HCT116 (cell line): Measurements from ENCODE around the gene CXCR5. TPM values are rescaled to one million over a fixed set of nuclear protein-coding genes. Genes with fewer than 3 reads are reported as not detected.

Experiments used
- ATAC-seq: fragments of 200-7000 bp; cut with Tn5 transposase; 2 replicates; pipeline ENCODE4 v1.9.1; 2020; ENCODE audit warnings: mild to moderate bottlenecking, moderate library complexity
- BruUV-seq: library from RNA; stranded (reverse); fragments of 400-500 nt; replicated peaks from 2 replicates; lab custom pipeline; 2021; lab: Mats Ljungman, UMichigan
- CTCF ChIA-PET: fragments of 300-600 bp; sonication (Branson Sonifier 250); formaldehyde crosslinking; loops from one replicate; lab custom pipeline; 2021; ENCODE audit warnings: antibody characterized with exemption; lab: Charles Lee
- POLR2A ChIA-PET: fragments of 300-600, 350-600 bp; sonication (Branson Sonifier 250); formaldehyde crosslinking; loops from one replicate; lab custom pipeline; 2021; ENCODE audit warnings: antibody characterized with exemption; lab: Charles Lee
- RAD21 ChIA-PET, 2 experiments: fragments of 300-600 bp; sonication (Branson Sonifier 250); formaldehyde crosslinking; loops; one replicate each; lab custom pipeline; 2023; ENCODE audit warnings: low total read pairs in 2 of 2; ENCODE audit not compliant: uncharacterized antibody in 2 of 2, unreplicated experiment in 2 of 2, low non-redundant PET in 1 of 2; lab: Charles Lee
- DNase-seq: peaks from one replicate; pipeline ENCODE4 v3.0.0-alpha.2; 2010; ENCODE audit warnings: low read depth, low spot score
- H2AFZ ChIP-seq: fragments of 200-600 bp; shearing (Covaris generic), sonication (generic); 2 replicates; pipeline ENCODE4 v1.6.1; 2017; ENCODE audit warnings: low read depth, mixed run types, mixed read lengths, antibody characterized with exemption, low read length; ENCODE audit not compliant: poor library complexity, severe bottlenecking
- H3K27ac ChIP-seq: 2 replicates; pipeline ENCODE4 v1.5.1; 2012; ENCODE audit warnings: low read depth, low read length
- H3K27me3 ChIP-seq: fragments of 200-600 bp; sonication (generic); 2 replicates; pipeline ENCODE4 v1.6.1; 2016; ENCODE audit warnings: mixed run types, low read length, mixed read lengths; ENCODE audit not compliant: insufficient read depth
- H3K36me3 ChIP-seq, 2 experiments: fragments of 200-500 bp in 1 of 2; fragments of 200-600 bp in 1 of 2; sonication (Bioruptor generic) in 1 of 2; sonication (generic) in 1 of 2; 2 replicates each; pipeline versions ENCODE4 v1.5.1 to v1.6.1; 2014 to 2016; ENCODE audit warnings: low read length in 2 of 2, inconsistent platforms in 1 of 2, mixed read lengths in 1 of 2, mixed run types in 1 of 2; ENCODE audit not compliant: insufficient read depth in 2 of 2, control insufficient read depth in 1 of 2
- H3K4me1 ChIP-seq, 2 experiments: fragments of 200-600 bp in 1 of 2; sonication (generic) in 1 of 2; 2 replicates each; pipeline versions ENCODE4 v1.5.1 to v1.6.1; 2012 to 2017; ENCODE audit warnings: low read length in 2 of 2, inconsistent platforms in 1 of 2, mild to moderate bottlenecking in 1 of 2, mixed read lengths in 1 of 2, mixed run types in 1 of 2, moderate library complexity in 1 of 2; ENCODE audit not compliant: insufficient read depth in 2 of 2, control insufficient read depth in 1 of 2
- H3K4me2 ChIP-seq: fragments of 200-600 bp; sonication (generic); 2 replicates; pipeline ENCODE4 v1.6.1; 2017; ENCODE audit warnings: mixed run types, low read length, mixed read lengths
- H3K4me3 ChIP-seq, 2 experiments: fragments of 200-600 bp in 1 of 2; sonication (generic) in 1 of 2; replicated peaks in 1 of 2; 2 replicates each; pipeline ENCODE4 v1.5.1; 2011 to 2016; ENCODE audit warnings: low read length in 2 of 2, control low read depth in 1 of 2, low read depth in 1 of 2, mild to moderate bottlenecking in 1 of 2, mixed read lengths in 1 of 2, mixed run types in 1 of 2
- H3K79me2 ChIP-seq: fragments of 200-600 bp; sonication (generic); 2 replicates; pipeline ENCODE4 v1.6.1; 2017; ENCODE audit warnings: mild to moderate bottlenecking, mixed run types, low read length, moderate library complexity, mixed read lengths; ENCODE audit not compliant: insufficient read depth
- H3K9ac ChIP-seq: fragments of 200-600 bp; sonication (generic); 2 replicates; pipeline ENCODE4 v1.6.1; 2016; ENCODE audit warnings: low read length, mixed read lengths
- H3K9me2 ChIP-seq: fragments of 200-600 bp; sonication (generic), shearing (Covaris generic); 2 replicates; pipeline ENCODE4 v1.6.1; 2017; ENCODE audit warnings: mixed run types, mild to moderate bottlenecking, moderate library complexity; ENCODE audit not compliant: insufficient read depth
- H3K9me3 ChIP-seq, 2 experiments: fragments of 200-500 bp in 1 of 2; fragments of 200-600 bp in 1 of 2; sonication (Bioruptor generic) in 1 of 2; sonication (generic) in 1 of 2; 2 replicates each; pipeline ENCODE4 v1.6.1; 2014 to 2017; ENCODE audit warnings: low read length in 2 of 2, mixed read lengths in 2 of 2, inconsistent platforms in 1 of 2, low read depth in 1 of 2, mild to moderate bottlenecking in 1 of 2, mixed run types in 1 of 2, moderate library complexity in 1 of 2; ENCODE audit not compliant: control insufficient read depth in 1 of 2, insufficient read depth in 1 of 2
- H4K20me1 ChIP-seq: fragments of 200-600 bp; sonication (generic), shearing (Covaris generic); 2 replicates; pipeline ENCODE4 v1.6.1; 2017; ENCODE audit warnings: mixed run types, mild to moderate bottlenecking, moderate library complexity; ENCODE audit not compliant: insufficient read depth
- CBX3 ChIP-seq: IDR thresholded peaks from 2 replicates; pipeline ENCODE4 v1.6.1; 2012; ENCODE audit warnings: low read depth
- CEBPB ChIP-seq: IDR thresholded peaks from 2 replicates; pipeline ENCODE4 v1.6.1; 2012; ENCODE audit warnings: low read depth
- ELF1 ChIP-seq: IDR thresholded peaks from 2 replicates; pipeline ENCODE4 v1.6.1; 2012; ENCODE audit warnings: low read depth, borderline replicate concordance
- EZH2 ChIP-seq: fragments of 200-600 bp; sonication (generic); IDR thresholded peaks from 2 replicates; pipeline ENCODE4 v1.6.1; 2017; ENCODE audit warnings: antibody characterized with exemption, mixed run types
- FOSL1 ChIP-seq: IDR thresholded peaks from 2 replicates; pipeline ENCODE4 v1.6.1; 2012; ENCODE audit warnings: low read depth
- JUND ChIP-seq: IDR thresholded peaks from 2 replicates; pipeline ENCODE4 v1.6.1; 2012
- MAX ChIP-seq: IDR thresholded peaks from 2 replicates; pipeline ENCODE4 v1.6.1; 2012
- POLR2A ChIP-seq: IDR thresholded peaks from 2 replicates; pipeline ENCODE4 v1.7.0; 2011; ENCODE audit warnings: borderline replicate concordance; ENCODE audit not compliant: insufficient read depth, insufficient read length; ENCODE audit errors: extremely low read depth
- POLR2AphosphoS5 ChIP-seq: IDR thresholded peaks from 2 replicates; pipeline ENCODE4 v1.6.1; 2011; ENCODE audit warnings: mild to moderate bottlenecking, low read depth, low read length, moderate library complexity
- SIN3A ChIP-seq: IDR thresholded peaks from 2 replicates; pipeline ENCODE4 v1.6.1; 2012; ENCODE audit warnings: low read depth
- SRF ChIP-seq: IDR thresholded peaks from 2 replicates; pipeline ENCODE4 v1.6.1; 2012; ENCODE audit warnings: low read depth
- TCF7L2 ChIP-seq: IDR thresholded peaks from 2 replicates; pipeline ENCODE4 v1.7.0; 2011; ENCODE audit warnings: borderline replicate concordance, inconsistent platforms; ENCODE audit not compliant: insufficient read depth, insufficient read length; ENCODE audit errors: extremely low read depth
- ZFX ChIP-seq: fragments of 450-650 bp; IDR thresholded peaks from 2 replicates; pipeline ENCODE4 v1.6.1; 2017
- intact Hi-C: fragments of 100-400 bp; cut with micrococcal nuclease; formaldehyde crosslinking; loops from 2 replicates; pipeline ENCODE4 v1.10.0; 2022
- total RNA-seq: library from RNA; stranded (reverse); gene quantifications from one replicate; pipeline ENCODE4 v1.2.1, GENCODE V29; 2021; ENCODE audit not compliant: unreplicated experiment
- TF ChIP-seq, protein P1 (sequence below): IDR thresholded peaks from 2 replicates; pipeline ENCODE4 v1.6.1; 2012; ENCODE audit warnings: low read depth
- TF ChIP-seq, protein P2 (sequence below), 3 experiments: fragments of 200-600 bp in 1 of 3; sonication (generic) in 1 of 3; IDR thresholded peaks in 2 of 3; conservative IDR thresholded peaks in 1 of 3; 2 replicates each; pipeline ENCODE4 v1.5.1; 2012 to 2017; ENCODE audit warnings: low read depth in 2 of 3, low read length in 2 of 3, antibody characterized with exemption in 1 of 3, borderline replicate concordance in 1 of 3, control low read depth in 1 of 3, mild to moderate bottlenecking in 1 of 3, mixed read lengths in 1 of 3, mixed run types in 1 of 3, moderate library complexity in 1 of 3; ENCODE audit not compliant: insufficient read depth in 1 of 3
- TF ChIP-seq, protein P3 (sequence below): IDR thresholded peaks from 2 replicates; pipeline ENCODE4 v1.6.1; 2011; ENCODE audit warnings: mild to moderate bottlenecking, low read length, moderate library complexity; ENCODE audit not compliant: insufficient replicate concordance; ENCODE audit errors: extremely low read depth

The CXCR5 gene
- total RNA-seq, 1 experiment from 2014 or later = not detected

DNA sequence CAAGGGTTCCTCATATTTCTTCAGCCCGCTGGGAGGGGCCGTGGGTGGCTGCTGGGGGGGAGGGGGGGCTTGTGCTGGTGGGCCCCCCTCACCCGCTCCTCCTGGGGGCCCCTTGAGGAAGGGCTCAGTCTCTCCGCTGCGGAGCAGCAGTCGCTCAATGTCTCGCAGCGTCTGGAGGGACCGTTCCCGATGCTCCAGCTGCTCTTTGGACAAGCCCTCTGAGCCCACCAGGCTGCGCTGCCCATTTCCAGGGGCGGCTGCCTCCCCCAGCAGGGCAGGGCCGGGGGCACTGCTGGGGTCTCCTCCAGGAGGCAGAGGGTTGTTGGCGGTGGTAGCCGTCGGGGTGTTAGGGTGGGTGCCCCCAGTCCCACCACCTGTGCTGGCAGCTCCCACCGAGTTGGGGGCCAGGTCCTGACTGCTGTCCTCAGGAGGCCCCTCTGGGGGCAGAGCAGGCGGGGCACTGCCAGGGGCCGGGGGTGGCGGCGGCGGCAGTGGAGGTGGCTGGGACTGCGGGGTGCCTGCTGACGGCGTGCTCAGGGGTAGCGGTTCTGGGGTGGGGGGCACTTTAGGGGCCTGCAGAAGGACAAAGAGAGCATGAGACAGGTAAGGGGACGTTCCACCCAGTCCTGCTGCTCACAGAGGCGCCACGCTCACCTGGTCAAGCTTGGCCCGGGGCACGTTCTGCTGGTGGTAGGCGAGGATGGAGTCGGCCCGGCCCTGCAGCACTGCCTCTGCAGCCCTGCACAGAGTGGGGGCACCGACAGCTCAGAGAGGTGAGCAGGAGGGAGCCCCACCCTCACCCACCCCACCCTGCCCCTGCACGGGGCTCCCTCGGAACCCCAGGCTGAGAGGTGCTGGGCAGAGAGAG, 18.9 kb downstream of the CXCR5 start:
- CTCF ChIA-PET = no interaction called here
- intact Hi-C loops = no loop called here
- peaks cover 4 to 14% of the 10 kb centered on the region in 2 experiments for H3K4me1 ChIP-seq

More for the DNA sequence above, 18.9 kb downstream of the CXCR5 start:
- no TSS peak for BruUV-seq
- Histone ChIP-seq H4K20me1 (peaks cover 4% of the 10 kb centered on the region; the same call in 1 of the 2 replicates), H3K9ac (no peak overlapping the region), H3K4me2 (no peak overlapping the region), H3K79me2 (peaks cover 56% of the 10 kb centered on the region), H3K27me3 (no peaks in the 10 kb centered on the region), H3K4me3 (no peak overlapping the region), H3K9me2 (no peaks in the 10 kb centered on the region), H3K9me3 (no peaks in the 10 kb centered on the region), H2AFZ (no peak overlapping the region), H3K27ac (no peak overlapping the region), H3K36me3 (peaks cover 35 to 64% of the 10 kb centered on the region in 2 experiments)
- no peak for DNase-seq
- TF ChIP-seq POLR2A (no peak), CEBPB (no peak), TCF7L2 (no peak), SRF (no peak), SIN3A (no peak), EZH2 (no peak), ELF1 (no peak), ZFX (no peak), JUND (no peak), FOSL1 (no peak), POLR2AphosphoS5 (no peak), MAX (no peak), CBX3 (no peak)
- TF ChIP-seq, protein P1, sequence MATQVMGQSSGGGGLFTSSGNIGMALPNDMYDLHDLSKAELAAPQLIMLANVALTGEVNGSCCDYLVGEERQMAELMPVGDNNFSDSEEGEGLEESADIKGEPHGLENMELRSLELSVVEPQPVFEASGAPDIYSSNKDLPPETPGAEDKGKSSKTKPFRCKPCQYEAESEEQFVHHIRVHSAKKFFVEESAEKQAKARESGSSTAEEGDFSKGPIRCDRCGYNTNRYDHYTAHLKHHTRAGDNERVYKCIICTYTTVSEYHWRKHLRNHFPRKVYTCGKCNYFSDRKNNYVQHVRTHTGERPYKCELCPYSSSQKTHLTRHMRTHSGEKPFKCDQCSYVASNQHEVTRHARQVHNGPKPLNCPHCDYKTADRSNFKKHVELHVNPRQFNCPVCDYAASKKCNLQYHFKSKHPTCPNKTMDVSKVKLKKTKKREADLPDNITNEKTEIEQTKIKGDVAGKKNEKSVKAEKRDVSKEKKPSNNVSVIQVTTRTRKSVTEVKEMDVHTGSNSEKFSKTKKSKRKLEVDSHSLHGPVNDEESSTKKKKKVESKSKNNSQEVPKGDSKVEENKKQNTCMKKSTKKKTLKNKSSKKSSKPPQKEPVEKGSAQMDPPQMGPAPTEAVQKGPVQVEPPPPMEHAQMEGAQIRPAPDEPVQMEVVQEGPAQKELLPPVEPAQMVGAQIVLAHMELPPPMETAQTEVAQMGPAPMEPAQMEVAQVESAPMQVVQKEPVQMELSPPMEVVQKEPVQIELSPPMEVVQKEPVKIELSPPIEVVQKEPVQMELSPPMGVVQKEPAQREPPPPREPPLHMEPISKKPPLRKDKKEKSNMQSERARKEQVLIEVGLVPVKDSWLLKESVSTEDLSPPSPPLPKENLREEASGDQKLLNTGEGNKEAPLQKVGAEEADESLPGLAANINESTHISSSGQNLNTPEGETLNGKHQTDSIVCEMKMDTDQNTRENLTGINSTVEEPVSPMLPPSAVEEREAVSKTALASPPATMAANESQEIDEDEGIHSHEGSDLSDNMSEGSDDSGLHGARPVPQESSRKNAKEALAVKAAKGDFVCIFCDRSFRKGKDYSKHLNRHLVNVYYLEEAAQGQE = no peak
- TF ChIP-seq, protein P2, sequence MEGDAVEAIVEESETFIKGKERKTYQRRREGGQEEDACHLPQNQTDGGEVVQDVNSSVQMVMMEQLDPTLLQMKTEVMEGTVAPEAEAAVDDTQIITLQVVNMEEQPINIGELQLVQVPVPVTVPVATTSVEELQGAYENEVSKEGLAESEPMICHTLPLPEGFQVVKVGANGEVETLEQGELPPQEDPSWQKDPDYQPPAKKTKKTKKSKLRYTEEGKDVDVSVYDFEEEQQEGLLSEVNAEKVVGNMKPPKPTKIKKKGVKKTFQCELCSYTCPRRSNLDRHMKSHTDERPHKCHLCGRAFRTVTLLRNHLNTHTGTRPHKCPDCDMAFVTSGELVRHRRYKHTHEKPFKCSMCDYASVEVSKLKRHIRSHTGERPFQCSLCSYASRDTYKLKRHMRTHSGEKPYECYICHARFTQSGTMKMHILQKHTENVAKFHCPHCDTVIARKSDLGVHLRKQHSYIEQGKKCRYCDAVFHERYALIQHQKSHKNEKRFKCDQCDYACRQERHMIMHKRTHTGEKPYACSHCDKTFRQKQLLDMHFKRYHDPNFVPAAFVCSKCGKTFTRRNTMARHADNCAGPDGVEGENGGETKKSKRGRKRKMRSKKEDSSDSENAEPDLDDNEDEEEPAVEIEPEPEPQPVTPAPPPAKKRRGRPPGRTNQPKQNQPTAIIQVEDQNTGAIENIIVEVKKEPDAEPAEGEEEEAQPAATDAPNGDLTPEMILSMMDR (IDR thresholded peaks at IDR 0.05 in 2 of 3, conservative IDR thresholded peaks at IDR 0.05 in 1 of 3; ENCODE audit: borderline replicate concordance in 1 of 3, insufficient read depth in 1 of 3, low read depth in 2 of 3, low read length in 2 of 3) = no peak
- TF ChIP-seq, protein P3, sequence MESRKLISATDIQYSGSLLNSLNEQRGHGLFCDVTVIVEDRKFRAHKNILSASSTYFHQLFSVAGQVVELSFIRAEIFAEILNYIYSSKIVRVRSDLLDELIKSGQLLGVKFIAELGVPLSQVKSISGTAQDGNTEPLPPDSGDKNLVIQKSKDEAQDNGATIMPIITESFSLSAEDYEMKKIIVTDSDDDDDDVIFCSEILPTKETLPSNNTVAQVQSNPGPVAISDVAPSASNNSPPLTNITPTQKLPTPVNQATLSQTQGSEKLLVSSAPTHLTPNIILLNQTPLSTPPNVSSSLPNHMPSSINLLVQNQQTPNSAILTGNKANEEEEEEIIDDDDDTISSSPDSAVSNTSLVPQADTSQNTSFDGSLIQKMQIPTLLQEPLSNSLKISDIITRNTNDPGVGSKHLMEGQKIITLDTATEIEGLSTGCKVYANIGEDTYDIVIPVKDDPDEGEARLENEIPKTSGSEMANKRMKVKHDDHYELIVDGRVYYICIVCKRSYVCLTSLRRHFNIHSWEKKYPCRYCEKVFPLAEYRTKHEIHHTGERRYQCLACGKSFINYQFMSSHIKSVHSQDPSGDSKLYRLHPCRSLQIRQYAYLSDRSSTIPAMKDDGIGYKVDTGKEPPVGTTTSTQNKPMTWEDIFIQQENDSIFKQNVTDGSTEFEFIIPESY = no peak
- ChIA-PET RAD21 (interaction anchor here in 1 of 2 experiments (0.6 kb wide), 1 partner anchor 57 kb away, joined by 3 read pairs; no protein-coding TSS in a partner anchor), POLR2A (no interaction called here)
- no peak for ATAC-seq
